DND-41 (cell line): ENCODE data around the gene SEC16A.

Source experiments
- CTCF ChIP-seq: IDR thresholded peaks from 2 replicates; pipeline ENCODE4 v1.5.1; 2012; ENCODE audit warnings: borderline replicate concordance, low read length, moderate library complexity, mild to moderate bottlenecking; ENCODE audit not compliant: poor library complexity, severe bottlenecking; ENCODE audit errors: extremely low read depth
- EZH2 ChIP-seq: IDR thresholded peaks from 3 replicates; pipeline ENCODE4 v1.6.1; 2012; ENCODE audit warnings: borderline replicate concordance, low read depth, mild to moderate bottlenecking, moderate library complexity, low read length, inconsistent platforms; ENCODE audit not compliant: severe bottlenecking

- TF ChIP-seq CTCF (no peak), EZH2 (no peak)
Measured at GRCh38 chr9:136430588-136431234, 52.1 kb downstream of the SEC16A start.
